Hematopoietic multipotent progenitor cell (in vitro differentiated cells): ENCODE data around the gene OR51F1. TPM values are rescaled to one million over a fixed set of nuclear protein-coding genes. Genes with fewer than 3 reads are reported as not detected.
"Not testable (repeated sequence)": the region's sequence is repeated elsewhere in the genome, so short reads cannot be mapped to it uniquely, and the experiment has no call there.

Experiments used
- DNase-seq, 3 donors: peaks; one replicate each; pipeline ENCODE4 v3.0.0-alpha.2; 2011 to 2015; ENCODE audit warnings: low read depth in 2 of 3, low spot score in 2 of 3
- small RNA-seq: library from RNA; depleted of rRNA; stranded (forward); fragments of <200 nt; gene quantifications from one replicate; pipeline ENCODE3, GENCODE V24; 2012
- total RNA-seq: library from RNA; depleted of rRNA; stranded (reverse); fragments of >200 nt; gene quantifications from one replicate; pipeline ENCODE4 v1.2.3, GENCODE V29; 2012

The OR51F1 gene
- not detected for total RNA-seq

GRCh38 chr11:4769838-4770237 is at the start of gene OR51F1:
TSS of gene OR51F1 (minus strand) at chr11:4769938. CDS start at chr11:4769938, 0 bp downstream.
- no peak for DNase-seq

DNA sequence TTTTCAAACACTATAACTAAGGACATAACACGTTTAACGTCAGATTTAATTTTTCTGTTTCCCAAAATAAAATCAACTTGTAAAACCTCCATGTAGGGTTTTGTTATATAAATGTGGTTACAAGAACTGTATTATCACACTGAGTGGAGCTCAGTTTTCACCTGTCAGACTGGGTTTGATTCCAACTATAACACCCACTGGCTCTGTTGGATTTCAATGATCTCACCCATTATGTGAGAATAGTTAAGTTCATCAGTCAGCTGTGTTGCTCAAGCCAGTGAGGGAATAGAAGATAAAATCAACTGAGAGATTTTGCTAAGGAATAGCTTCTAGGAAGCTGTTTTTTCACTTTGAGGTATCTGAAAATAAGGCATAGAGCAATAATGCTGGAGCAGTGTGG is 39.5 kb upstream of the OR51F1 start:
- DNase-seq = no peak

DNA sequence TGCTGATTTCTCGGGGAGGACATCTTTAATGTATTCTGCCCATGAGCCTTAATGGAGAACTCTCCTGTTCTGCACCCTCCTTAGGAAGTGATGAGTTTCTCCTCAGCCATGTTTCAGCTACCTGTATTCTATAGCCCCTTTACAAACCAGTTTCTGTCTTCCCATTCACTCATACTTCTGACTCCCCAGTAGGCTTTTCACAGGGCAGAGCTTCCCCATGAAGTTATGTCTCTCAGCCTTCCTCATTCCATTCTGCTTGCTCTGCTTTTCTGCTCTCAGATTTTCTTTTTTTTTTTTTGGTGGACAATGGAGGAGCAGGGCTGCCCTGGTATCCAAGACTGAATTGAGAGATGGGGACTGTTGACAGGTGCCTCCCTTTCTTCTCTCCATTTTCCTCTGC is 38.7 kb upstream of the OR51F1 start:
- DNase-seq = no peak

DNA sequence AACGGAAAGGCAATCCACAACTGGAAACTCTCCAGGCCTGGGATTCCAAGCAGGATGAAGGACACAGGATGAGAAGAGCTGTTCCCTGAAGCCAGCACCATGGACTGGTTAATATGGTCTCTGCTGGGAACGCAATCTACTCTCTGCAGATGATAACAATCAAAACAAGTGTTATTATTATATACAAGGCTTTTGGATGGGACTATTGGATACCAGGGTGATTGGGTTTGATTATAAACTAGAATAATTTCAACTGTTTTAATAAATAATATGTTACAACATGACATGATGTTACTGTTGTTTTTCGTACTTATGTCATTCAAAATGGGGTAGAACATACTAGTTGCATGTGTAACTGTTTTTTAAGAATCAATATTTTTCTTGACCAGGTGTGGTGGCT is 34.5 kb upstream of the OR51F1 start, which contains the start of gene OR52R1:
Gene OR52R1 (minus strand): TSS at position 101 of the 400 bp plus-strand sequence. CDS start 0 bp downstream, at position 101.
- no peak for DNase-seq

GRCh38 chr11:4801316-4801715 is 31.6 kb upstream of the OR51F1 start:
- not testable (repeated sequence) for DNase-seq

DNA sequence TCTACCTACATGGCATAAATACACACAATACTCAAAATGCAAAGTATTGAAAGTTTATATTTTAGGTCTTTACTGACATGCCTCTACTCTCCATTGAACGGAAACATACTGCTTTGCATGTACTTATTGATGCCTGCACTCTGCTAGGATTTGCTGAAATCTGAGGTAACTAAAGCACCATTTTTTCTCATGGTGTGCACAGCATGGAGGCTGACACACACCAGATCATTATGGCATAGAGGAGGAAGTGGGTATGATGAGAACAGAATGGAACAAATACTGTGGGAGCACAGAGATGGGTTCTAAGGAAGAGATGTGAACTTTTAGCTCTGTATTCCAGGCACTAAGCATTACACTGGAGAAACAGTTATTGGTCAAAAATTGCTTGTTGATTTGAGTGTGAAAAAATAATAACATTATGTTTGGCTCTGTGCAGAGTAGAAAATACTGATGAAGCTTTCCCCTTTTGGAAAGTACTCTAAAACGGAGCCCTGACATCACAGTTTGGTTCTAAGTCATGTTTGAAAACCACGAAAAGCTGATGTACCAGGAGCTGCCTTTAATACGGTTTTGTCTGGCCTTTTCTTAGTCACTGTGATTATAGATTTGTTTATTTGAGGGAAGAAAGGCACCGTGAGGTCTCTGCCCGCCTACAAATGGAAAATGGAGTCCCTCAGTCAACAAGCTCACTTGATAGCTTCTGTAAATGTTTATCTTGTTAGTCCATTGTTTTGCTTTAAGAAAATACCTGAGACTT is 28.9 kb upstream of the OR51F1 start:
- no peak for DNase-seq

GRCh38 chr11:4797206-4797605 is 27.5 kb upstream of the OR51F1 start:
- DNase-seq = no peak

DNA sequence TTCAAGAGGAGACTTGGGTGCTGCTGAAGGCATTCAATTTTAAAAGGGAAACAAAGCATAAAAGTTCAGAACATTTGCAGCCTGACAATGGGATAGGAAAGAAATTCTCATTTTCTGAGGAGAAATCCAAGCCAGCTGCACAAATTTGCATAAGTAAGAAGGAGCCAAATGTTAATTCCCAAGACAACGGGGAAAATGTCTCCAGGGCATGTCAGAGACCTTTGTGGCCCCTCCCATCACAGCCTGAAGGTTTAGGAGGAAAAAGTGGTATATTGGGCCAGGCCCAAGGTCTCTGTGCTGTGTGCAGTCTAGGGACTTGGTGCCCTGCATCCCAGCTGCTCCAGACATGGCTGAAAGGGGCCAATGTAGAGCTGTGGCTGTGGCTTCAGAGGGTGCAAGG is 12.7 kb upstream of the OR51F1 start:
- DNase-seq = no peak

GRCh38 chr11:4768094-4768493 is 1.6 kb downstream of the OR51F1 start:
- no peak for DNase-seq

DNA sequence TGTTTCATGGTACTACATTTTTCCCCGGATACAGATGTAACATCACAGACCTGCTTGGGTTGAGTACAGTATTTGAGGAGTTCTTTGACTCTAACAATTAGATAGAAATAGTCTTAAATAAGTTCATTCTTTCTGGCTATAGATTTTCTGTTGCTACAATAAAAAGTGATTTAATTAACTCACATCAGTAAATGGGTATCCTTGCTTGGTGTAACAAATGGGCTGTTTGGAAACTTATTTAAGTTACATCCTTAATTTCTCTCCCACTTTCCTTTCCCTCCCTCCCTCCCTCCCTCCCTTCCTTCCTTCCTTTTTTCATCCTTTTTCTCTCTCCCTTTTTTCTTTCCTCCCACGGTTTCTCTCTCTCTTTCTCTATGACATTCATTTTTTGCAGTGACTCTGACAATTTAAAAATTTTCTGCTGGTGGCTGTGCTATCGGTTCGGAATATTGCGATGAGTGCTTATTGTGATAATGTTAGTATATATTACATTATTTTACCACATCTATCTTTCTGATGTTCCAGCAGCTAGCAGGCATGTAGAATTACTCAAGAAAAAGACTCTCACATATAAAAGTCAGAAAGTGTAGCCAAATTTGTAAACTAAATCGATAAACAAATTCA is 3.2 kb downstream of the OR51F1 start:
- DNase-seq = no peak

DNA sequence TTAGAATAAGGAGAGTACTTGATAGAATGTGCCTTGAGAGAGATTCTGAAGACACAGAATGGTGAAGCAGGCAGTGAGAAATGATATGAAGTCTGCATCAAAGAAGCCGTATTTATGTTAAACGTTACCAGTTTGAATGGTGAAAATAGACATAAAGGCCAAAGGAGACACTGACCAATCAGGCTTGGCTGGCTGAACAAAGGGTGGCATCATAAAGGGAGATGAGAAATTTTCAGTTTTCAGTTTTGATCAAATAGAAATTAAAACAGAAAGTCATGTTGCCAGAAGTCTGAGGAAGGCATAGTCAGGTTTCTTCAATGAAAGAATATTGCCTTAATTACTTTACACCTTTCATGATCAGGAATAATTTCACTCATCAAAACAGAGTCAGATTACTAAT is 6.6 kb downstream of the OR51F1 start:
- no peak for DNase-seq

- no peak for DNase-seq
Observed at GRCh38 chr11:4751201-4751600, 18.5 kb downstream of the OR51F1 start.

DNA sequence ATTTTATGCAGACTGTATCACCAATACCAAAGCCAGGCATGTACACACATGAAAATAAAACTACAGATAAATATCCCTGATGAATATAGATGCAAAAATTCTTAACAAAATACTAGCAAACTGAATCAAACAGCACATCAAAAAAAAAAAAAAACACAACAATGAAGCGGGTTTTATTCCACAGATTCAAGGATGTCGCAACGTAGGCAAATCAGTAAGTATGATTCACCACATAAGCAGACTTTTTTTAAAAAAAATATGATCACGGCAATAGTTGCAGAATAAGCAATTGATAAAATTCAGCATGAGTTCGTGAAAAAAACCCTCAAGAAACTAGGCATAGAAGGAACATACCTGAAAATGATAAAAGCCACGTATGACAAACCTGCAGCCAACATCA is 21.3 kb downstream of the OR51F1 start:
- no peak for DNase-seq

- DNase-seq = no peak
Observed at GRCh38 chr11:4740735-4741134, 29.0 kb downstream of the OR51F1 start.

DNA sequence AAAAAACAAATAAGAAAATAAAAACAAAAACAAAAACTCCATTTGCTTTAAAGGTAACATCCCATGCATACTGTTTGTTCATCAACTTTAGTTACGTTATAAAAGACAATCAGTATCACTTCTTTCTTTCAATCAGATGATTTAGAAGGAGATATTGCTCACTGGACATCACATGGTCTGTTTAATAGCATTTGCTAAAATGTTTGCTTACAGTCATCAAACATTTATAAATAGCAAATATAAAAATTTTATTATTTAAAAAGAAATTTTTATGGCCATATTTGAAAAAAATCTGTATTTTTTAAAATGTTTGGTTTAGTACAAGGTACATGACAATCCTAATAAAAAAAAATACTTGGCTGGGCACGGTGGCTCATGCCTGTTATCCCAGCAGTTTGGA is 42.6 kb downstream of the OR51F1 start:
- no peak for DNase-seq

DNA sequence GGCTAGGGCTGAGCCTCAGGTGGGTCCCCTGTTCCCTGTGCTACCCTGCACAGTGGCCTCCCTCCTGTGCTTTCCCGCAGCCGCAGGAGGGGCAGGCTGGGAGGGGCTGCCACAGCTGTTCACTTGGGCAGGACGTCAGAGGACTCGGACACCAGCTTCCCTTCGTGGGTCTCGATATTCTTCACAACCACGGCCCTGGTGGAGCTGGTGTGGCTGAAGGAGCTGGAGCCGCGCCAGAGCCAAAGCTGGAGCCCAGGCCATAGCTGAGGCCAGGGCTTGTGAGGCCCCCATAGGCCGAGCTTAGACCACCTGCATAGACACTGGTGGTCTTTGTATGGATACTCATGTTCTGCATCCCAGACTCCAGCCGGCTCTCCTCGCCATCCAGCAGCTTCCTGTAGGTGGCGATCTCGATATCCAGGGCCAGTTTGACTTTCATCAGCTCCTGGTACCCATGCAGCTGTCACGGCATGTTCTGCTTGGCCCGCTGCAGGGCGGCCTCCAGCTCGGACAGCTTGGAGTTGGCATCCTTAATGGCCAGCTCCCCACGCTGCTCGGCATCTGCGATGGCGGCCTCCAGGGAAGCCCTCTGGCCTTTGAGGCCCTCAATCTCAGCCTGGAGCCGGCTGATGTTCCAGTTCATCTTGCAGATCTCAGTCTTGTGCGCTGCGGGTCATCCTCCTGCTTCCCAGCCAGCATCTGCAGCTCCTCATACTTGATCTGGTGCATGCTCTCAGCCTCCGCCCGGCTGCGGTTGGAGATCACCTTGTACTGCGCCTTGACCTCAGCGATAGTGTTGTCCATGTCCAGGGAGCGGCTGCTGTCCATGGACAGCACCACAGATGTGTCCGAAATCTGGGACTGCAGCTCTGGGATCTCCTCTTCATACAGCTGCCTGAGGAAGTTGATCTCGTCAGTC is 46.9 kb downstream of the OR51F1 start:
- DNase-seq = not testable (repeated sequence)

Small RNA genes lying within 50 kb of the gene (small RNA-seq; reads per million reads assigned to genes)
- gene RF00091 = not detected

Other genes starting within 250 kb of the OR51F1 start
- gene OR52M1, start 224.7 kb downstream of the OR51F1 start, total RNA-seq = not detected
- not detected for gene OR52I2, start 188.2 kb downstream of the OR51F1 start, total RNA-seq
- not detected for gene OR52I1, start 175.9 kb downstream of the OR51F1 start, total RNA-seq
- 11.8 TPM for gene TRIM68, start 161.7 kb downstream of the OR51F1 start, total RNA-seq
- under 0.01 TPM for gene OR51D1, start 132.5 kb downstream of the OR51F1 start, total RNA-seq
- not detected for gene OR51E1, start 126.0 kb downstream of the OR51F1 start, total RNA-seq
- under 0.01 TPM for gene OR51E2, start 72.1 kb downstream of the OR51F1 start, total RNA-seq
- not detected for gene MMP26, start 65.2 kb downstream of the OR51F1 start, total RNA-seq
- gene OR52R1, start 34.4 kb upstream of the OR51F1 start, total RNA-seq = not detected
- gene OR51F2, start 51.4 kb upstream of the OR51F1 start, total RNA-seq = not detected
- not detected for gene OR51S1, start 79.3 kb upstream of the OR51F1 start, total RNA-seq
- not detected for gene OR51T1, start 112.0 kb upstream of the OR51F1 start, total RNA-seq
- gene OR51A7, start 133.8 kb upstream of the OR51F1 start, total RNA-seq = not detected
- not detected for gene OR51G2, start 149.4 kb upstream of the OR51F1 start, total RNA-seq
- gene OR51G1, start 154.4 kb upstream of the OR51F1 start, total RNA-seq = not detected
- gene OR51A4, start 177.7 kb upstream of the OR51F1 start, total RNA-seq = under 0.01 TPM
- gene OR51A2, start 185.8 kb upstream of the OR51F1 start, total RNA-seq = not detected
- under 0.01 TPM for gene OR51L1, start 224.9 kb upstream of the OR51F1 start, total RNA-seq